Stimulated activated CD4-positive, alpha-beta T cell treated with anti-CD3 and anti-CD28 coated beads, Interleukin-2, amount 100 ng/mL, for 4 hours (primary cell): ENCODE results near the gene DGUOK.

Experiments
- DNase-seq: peaks from one replicate; pipeline ENCODE4 v3.0.0-alpha.2; 2020; ENCODE audit warnings: low read depth

Gene DGUOK

DNA sequence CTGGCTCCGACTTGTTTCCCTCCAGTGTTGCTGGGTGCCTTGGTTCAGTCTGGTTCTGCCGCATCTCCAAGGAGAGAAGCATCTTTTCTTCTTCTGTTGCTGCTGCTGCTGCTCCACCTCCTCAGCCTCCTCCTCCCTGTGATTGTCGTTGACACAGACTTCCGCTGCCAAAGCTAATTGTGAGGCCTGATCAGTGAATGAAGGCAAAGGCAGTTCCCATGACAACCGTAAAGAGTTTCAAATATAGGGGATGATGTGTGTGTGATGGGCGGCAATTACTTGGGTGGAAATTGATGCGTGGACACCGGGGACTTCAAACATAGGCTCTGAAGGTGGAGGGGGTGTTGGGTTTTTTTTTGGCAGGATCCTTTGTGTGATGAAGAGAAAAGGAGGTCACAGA lies 71.8 kb downstream of the DGUOK start:
- DNase-seq, result no peak

DNA sequence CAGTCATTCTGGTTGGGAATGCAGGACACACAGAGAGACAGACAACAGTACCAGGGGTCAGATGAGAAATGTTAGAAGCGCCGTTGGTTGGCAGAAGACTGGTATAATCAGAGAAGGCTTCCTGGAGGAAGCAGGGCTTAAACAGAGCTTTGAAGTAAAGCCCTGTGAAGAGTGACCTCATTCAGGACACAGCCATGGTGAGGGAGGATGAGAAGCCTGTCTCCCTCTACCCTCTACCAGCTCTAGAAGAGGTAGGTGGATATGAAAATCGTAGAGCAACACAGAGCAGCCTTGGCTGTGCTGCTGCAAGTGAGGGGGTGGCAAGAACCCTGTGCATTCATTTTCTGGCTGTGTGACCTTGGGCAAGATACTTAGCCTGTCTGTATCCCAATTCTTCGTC lies 72.3 kb downstream of the DGUOK start:
- no peak for DNase-seq

GRCh38 chr2:73999881-74000597 lies 73.4 kb downstream of the DGUOK start:
- no peak for DNase-seq

DNA sequence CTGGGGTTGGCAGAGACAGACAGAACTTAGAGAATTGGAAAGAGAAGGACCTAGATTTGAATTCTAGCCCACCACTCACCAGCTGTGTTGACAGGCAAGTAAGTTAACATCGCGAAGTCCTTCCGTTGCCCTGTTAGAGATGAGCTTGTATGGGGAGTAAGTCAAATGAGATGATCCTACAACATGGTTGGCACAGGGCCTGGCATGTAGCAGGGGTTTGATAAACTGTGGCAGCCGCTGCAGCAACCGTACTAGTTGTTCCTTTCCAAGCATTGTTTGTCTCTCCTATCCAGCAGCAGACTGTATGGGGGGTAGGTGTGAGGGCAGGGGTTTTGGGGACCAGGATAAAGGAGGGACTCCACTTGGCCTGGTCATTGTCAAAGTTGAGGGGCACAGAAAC lies 74.0 kb downstream of the DGUOK start:
- no peak for DNase-seq

DNA sequence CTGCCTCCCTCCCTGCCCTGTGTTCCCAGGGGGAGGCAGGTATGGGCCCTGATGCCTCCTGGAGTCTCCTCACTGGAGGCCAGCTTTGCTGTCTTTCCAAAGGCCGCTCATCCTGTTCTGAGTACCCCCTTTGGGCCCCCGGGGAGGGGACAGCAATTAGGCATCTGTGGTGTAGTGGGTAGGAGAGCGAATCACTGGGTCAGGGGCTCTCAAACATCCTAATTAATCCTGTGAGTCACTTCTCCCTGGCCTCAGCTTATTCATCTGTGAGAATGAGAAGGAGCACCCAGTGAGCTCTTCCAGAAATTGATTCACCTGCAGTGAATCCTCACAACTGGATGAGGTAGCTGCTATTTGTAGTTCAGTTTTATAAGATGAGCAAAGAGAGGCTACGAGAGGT lies 74.4 kb downstream of the DGUOK start:
- DNase-seq, result no peak

DNA sequence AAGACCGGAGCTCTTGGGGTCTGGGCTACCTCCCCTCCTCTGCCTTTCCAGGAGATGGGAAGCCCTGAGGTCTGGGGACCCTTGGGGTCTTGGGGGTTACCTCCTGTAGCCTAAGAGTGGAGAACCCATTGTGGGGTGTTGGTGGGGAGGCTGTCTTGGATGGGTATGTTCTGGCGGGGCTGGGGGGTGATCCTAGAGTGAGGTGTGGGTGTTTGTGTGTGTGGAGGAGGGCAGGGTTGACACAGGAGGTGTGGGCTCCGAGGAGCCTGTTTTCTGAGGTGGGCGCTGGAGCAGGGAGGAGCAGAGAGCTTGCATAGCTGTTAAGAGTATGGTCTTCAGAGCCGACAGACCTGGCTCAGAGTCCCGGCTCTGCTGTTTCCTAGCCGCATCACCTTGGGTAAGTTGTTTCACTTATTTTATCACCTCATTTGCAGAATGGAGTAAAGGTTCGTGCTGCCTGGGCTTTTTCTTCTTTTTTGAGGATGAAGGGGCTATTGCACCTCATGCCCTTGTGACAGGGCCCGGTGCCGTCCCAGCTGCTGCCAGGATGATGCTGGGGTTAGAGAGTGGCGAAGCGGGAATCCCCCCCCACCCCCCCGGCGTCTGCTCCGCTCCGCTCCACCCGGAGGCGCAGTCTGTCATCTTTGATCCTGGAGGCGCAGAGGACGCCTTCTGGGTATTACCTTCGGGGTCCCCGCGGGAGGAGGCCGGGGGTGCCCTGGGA lies 75.3 kb downstream of the DGUOK start:
- DNase-seq, result no peak

- DNase-seq, result peak; percentile 61
Measured at GRCh38 chr2:74002505-74003421, 76.1 kb downstream of the DGUOK start.

GRCh38 chr2:74003494-74004211 lies 77.0 kb downstream of the DGUOK start:
- no peak for DNase-seq

DNA sequence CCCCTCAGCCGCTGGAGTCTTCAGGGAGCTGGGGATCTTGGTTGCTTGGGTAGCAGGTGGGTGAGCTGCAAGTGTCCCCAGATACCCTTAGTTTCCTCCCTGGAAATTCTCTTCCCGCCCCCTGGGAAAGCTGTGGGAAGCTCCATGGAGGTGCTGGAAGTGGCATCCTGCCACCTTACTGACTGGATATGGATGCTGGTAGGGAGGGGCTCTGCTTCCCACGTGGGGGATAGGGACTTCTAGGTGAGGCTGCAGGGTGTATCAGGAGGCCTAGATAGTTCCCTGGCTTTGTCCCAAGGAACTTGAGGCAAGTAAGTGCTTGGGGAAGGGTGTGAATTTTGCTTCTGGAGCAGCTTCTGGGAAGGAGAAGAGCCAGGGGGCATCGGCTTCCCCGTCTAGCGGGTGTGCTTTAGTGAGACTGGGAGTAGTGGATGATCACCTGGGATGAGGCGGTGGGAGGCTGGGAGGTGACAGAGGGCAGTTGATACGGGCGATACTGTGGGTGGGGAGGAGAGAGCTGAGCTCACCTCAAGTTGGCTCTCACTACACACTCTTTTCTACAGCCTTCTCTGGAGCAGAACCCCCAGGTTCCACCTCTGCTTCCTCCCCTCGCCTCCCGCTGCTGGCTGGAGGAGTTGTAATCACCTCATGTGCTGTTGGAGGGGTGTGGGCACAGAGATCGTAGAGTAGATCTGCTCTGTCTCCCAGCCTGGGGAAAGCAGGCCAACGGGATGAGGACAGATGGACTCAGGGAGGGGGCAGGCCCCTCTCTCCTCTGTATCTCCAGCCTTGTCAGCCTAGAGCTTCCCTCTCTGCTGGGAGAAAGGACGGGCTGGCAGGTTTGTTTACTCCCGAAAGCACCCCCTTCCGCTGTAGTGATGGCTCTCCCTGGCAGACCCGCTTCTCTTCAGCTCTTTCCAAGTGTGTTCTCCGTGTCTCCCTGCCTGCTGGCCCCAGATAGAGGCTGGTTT lies 77.8 kb downstream of the DGUOK start:
- no peak for DNase-seq

GRCh38 chr2:74005786-74006185 lies 79.1 kb downstream of the DGUOK start:
- no peak for DNase-seq

GRCh38 chr2:74006459-74006858 lies 79.8 kb downstream of the DGUOK start:
- DNase-seq, result no peak

GRCh38 chr2:74007121-74007520 lies 80.4 kb downstream of the DGUOK start:
- no peak for DNase-seq

DNA sequence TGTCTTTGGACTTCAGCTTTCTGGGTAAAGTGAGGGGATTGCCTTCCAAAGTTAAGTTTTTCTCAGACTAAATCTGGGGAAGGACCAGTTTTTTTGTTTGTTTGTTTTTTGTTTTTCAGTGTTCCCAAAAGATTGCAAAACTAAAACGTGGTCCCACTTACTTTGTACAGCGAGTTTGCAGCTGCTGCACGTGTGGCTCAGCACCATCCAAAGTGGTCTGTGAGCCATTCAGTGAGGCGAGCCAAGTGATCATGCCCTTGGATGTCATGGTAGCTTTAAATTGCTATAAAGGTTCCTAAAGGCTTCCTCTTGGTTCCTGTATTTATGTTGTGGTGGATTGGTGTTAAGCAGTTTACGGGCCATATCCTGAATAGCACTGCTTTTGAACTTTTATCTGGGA lies 81.0 kb downstream of the DGUOK start:
- no peak for DNase-seq
